ENCODE results near the gene LYPD6B.

Gene LYPD6B

GRCh38 chr2:149115781-149116180 lies 77.3 kb downstream of the LYPD6B start:
- TF ChIP-seq CTCF (IDR thresholded peaks at IDR 0.05; ENCODE audit: low read depth, low read length), result no peak
- no peak for DNase-seq (ENCODE audit: extremely low read depth, low read depth)

- TF ChIP-seq CTCF (IDR thresholded peaks at IDR 0.05; ENCODE audit: low read depth, low read length), result no peak
- no peak for DNase-seq (ENCODE audit: extremely low read depth, low read depth)
Measured at GRCh38 chr2:149119368-149119767, 80.9 kb downstream of the LYPD6B start.

GRCh38 chr2:149122516-149122915 lies 84.0 kb downstream of the LYPD6B start:
- no peak for TF ChIP-seq CTCF (IDR thresholded peaks at IDR 0.05; ENCODE audit: low read depth, low read length)
- DNase-seq (ENCODE audit: extremely low read depth, low read depth), result no peak

GRCh38 chr2:149125031-149125725 lies 86.7 kb downstream of the LYPD6B start:
- DNase-seq (ENCODE audit: extremely low read depth, low read depth), result no peak
- no peak for TF ChIP-seq CTCF (IDR thresholded peaks at IDR 0.05; ENCODE audit: low read depth, low read length)

GRCh38 chr2:149129433-149129832 lies 90.9 kb downstream of the LYPD6B start:
- no peak for DNase-seq (ENCODE audit: extremely low read depth, low read depth)
- TF ChIP-seq CTCF (IDR thresholded peaks at IDR 0.05; ENCODE audit: low read depth, low read length), result no peak

- DNase-seq (ENCODE audit: extremely low read depth, low read depth), result no peak
- no peak for TF ChIP-seq CTCF (IDR thresholded peaks at IDR 0.05; ENCODE audit: low read depth, low read length)
Measured at GRCh38 chr2:149132339-149132738, 93.8 kb downstream of the LYPD6B start.

GRCh38 chr2:149132901-149133300 lies 94.4 kb downstream of the LYPD6B start:
- DNase-seq (ENCODE audit: extremely low read depth, low read depth), result no peak
- TF ChIP-seq CTCF (IDR thresholded peaks at IDR 0.05; ENCODE audit: low read depth, low read length), result no peak

Data from AG09319 (cell line).